K562 (cell line): ENCODE measurements around the gene CHSY3. TPM values are rescaled to one million over a fixed set of nuclear protein-coding genes. Genes with fewer than 3 reads are reported as not detected.

ENCODE experiments used
- CCAR2 ChIP-seq: fragments of 200-400 bp; formaldehyde crosslinking; IDR thresholded peaks from 2 replicates; pipeline ENCODE4 v1.6.1; 2017; ENCODE audit warnings: mild to moderate bottlenecking, low read depth, low read length
- EHMT2 ChIP-seq: fragments of 450-650 bp; IDR thresholded peaks from 2 replicates; pipeline ENCODE4 v1.6.1; 2018; ENCODE audit warnings: antibody characterized with exemption
- PHF8 ChIP-seq: fragments of 200-600 bp; sonication (generic); IDR thresholded peaks from 2 replicates; pipeline ENCODE4 v1.6.1; 2012; ENCODE audit warnings: mixed run types, mild to moderate bottlenecking, inconsistent platforms, low read length, moderate library complexity, borderline replicate concordance
- ZNF436 ChIP-seq: fragments of 250-450, 450-650 bp; sonication (Bioruptor Pico); formaldehyde crosslinking; IDR thresholded peaks from 2 replicates; pipeline ENCODE4 v1.7.0; 2020; ENCODE audit warnings: mild to moderate bottlenecking
- polyA plus RNA-seq, 8 experiments: library from polyadenylated mRNA; depleted of rRNA in 4 of 8; stranded (reverse) in 5 of 8; unstranded in 3 of 8; fragments of >200 nt; fragmentation: Nextera tagmentation in 2 of 8; fragmentation: Illumina TruSeq in 1 of 8; extraction: Ambion mirVana in 2 of 8; extraction: Trizol in 1 of 8; gene quantifications; 2 replicates each; pipeline versions ENCODE4 v1.2.1 to v1.2.3, GENCODE V29; 2011 to 2014; ENCODE audit warnings: inconsistent platforms in 1 of 8, missing spikeins in 1 of 8
- total RNA-seq, 7 experiments: library from RNA; depleted of rRNA in 6 of 7; stranded (reverse); fragments of >200 nt in 6 of 7; fragmentation: Illumina TruSeq in 2 of 7; extraction: Trizol in 2 of 7; gene quantifications; 2 replicates each; pipeline versions ENCODE4 v1.2.1 to v1.2.3, GENCODE V29; 2011 to 2021; ENCODE audit warnings: low replicate concordance in 1 of 7
- TF ChIP-seq, protein P1 (sequence below), 2 experiments: fragments of 450-650 bp; formaldehyde crosslinking in 1 of 2; IDR thresholded peaks; 2 replicates each; pipeline versions ENCODE4 v1.4.0 to v1.6.1; 2014 to 2020; ENCODE audit warnings: mild to moderate bottlenecking in 2 of 2, borderline replicate concordance in 1 of 2, low read depth in 1 of 2

CHSY3 gene
- total and polyA plus RNA-seq, 9 of the 15 experiments (the other 6 are each of a cell fraction or from before 2014, with no cell fraction given), result 0.04 TPM; not detected in 8

DNA sequence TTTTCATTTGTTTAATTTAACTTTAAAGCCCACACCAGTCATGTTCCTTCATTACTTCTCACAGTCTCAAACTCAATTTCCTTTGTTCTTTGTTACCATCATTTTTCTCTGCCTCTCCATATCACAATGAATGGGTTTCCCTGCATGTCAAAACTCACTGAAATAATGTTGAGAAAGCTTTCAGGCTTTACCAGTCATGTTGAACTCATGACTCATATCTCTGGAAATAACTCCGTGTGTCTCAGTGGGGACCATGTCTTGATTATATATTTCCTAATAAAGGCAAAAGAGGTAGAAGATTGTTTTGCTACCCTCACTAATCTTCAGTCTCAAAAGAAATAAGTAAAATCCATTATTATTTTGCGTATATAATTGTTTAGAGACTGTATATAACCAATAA lies 231.2 kb downstream of the CHSY3 start (continued):
- TF ChIP-seq, protein P1, sequence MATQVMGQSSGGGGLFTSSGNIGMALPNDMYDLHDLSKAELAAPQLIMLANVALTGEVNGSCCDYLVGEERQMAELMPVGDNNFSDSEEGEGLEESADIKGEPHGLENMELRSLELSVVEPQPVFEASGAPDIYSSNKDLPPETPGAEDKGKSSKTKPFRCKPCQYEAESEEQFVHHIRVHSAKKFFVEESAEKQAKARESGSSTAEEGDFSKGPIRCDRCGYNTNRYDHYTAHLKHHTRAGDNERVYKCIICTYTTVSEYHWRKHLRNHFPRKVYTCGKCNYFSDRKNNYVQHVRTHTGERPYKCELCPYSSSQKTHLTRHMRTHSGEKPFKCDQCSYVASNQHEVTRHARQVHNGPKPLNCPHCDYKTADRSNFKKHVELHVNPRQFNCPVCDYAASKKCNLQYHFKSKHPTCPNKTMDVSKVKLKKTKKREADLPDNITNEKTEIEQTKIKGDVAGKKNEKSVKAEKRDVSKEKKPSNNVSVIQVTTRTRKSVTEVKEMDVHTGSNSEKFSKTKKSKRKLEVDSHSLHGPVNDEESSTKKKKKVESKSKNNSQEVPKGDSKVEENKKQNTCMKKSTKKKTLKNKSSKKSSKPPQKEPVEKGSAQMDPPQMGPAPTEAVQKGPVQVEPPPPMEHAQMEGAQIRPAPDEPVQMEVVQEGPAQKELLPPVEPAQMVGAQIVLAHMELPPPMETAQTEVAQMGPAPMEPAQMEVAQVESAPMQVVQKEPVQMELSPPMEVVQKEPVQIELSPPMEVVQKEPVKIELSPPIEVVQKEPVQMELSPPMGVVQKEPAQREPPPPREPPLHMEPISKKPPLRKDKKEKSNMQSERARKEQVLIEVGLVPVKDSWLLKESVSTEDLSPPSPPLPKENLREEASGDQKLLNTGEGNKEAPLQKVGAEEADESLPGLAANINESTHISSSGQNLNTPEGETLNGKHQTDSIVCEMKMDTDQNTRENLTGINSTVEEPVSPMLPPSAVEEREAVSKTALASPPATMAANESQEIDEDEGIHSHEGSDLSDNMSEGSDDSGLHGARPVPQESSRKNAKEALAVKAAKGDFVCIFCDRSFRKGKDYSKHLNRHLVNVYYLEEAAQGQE (IDR thresholded peaks at IDR 0.05; ENCODE audit: borderline replicate concordance), result no peak
- TF ChIP-seq, protein P1 (CRISPR knock-in tag; IDR thresholded peaks at IDR 0.05; ENCODE audit: low read depth), result no peak
- no peak for TF ChIP-seq ZNF436 (CRISPR knock-in tag)
- TF ChIP-seq CCAR2, result no peak
- TF ChIP-seq EHMT2, result no peak
- TF ChIP-seq PHF8, result no peak
- TF ChIP-seq, all 486 proteins: peak for 0
